ENCODE results near the gene UNKL. TPM values are rescaled to one million over a fixed set of nuclear protein-coding genes. Genes with fewer than 3 reads are reported as not detected.

The UNKL gene
- total RNA-seq, 1 donor from 2014 or later: 6.1 TPM

- no peaks in the 10 kb centered on the region for H3K9me3 Mint-ChIP-seq
- Histone ChIP-seq H3F3A (ENCODE audit: low read depth) (peaks cover 12% of the 10 kb centered on the region), H3K4me3 (peak overlapping the region; percentile 86), H4K20me1 (ENCODE audit: low read depth) (peaks cover 8% of the 10 kb centered on the region), H3K4me2 (peak overlapping the region; percentile 92), H2AFZ (replicated peaks) (no peak overlapping the region), H3K36me3 (no peaks in the 10 kb centered on the region), H3K9ac (peak overlapping the region; percentile 89), H3K27me3 (no peaks in the 10 kb centered on the region), H3K4me1 (peaks cover 5% of the 10 kb centered on the region), H3K27ac (no peak overlapping the region), H3K79me2 (ENCODE audit: low read depth) (peaks cover 30% of the 10 kb centered on the region), H3K9me3 (ENCODE audit: low read depth) (no peaks in the 10 kb centered on the region)
- DNase-seq (ENCODE audit: low spot score): no peak
- H3K27ac Mint-ChIP-seq: peak overlapping the region; percentile 11
- TF ChIP-seq EZH2 (IDR thresholded peaks at IDR 0.05): no peak
- TF ChIP-seq CTCF (IDR thresholded peaks at IDR 0.05): no peak
- no peak for TF ChIP-seq EZH2phosphoT487 (IDR thresholded peaks at IDR 0.05)
- H3K4me3 Mint-ChIP-seq: peak overlapping the region; percentile 94
- no peaks in the 10 kb centered on the region for H3K36me3 Mint-ChIP-seq
- H3K27me3 Mint-ChIP-seq (ENCODE audit: insufficient read depth, low read depth): peaks cover 9% of the 10 kb centered on the region
- peaks cover 8% of the 10 kb centered on the region for H3K4me1 Mint-ChIP-seq
Measured at GRCh38 chr16:1420111-1420539, 5.6 kb upstream of the UNKL start.

DNA sequence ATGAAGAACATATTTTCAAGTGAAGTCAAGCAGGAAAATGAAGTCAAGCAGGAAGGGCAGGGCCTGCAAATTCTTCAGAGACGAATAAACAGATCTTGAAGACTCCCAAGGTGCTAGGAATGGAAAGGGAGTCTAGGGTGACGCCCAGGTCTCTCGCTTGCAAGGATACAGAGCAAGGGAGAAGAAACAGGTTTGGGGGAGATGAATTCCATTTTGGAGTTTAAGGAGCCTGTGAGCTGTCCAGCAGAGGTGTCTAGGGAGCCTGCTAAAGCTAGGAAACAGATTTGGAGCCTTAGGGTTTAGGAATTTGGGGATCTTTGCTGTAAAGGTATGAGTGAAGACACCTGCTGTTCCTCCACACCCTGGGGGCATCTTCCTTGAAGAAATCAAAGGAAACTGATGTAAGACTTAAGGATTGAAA is 2.0 kb upstream of the UNKL start:
- DNase-seq (ENCODE audit: low spot score): no peak

GRCh38 chr16:1413684-1414531 is 596 bp downstream of the UNKL start:
- H3K27me3 ChIP-seq: no peaks in the 10 kb centered on the region
- DNase-seq (ENCODE audit: low spot score): peak; percentile 80
- TF ChIP-seq EZH2 (IDR thresholded peaks at IDR 0.05): peak; percentile 28
- TF ChIP-seq EZH2phosphoT487 (IDR thresholded peaks at IDR 0.05): no peak
- TF ChIP-seq CTCF (IDR thresholded peaks at IDR 0.05): peak; percentile 73
- peak overlapping the region; percentile 88 for H3K4me3 Mint-ChIP-seq
- no peaks in the 10 kb centered on the region for H3K9me3 Mint-ChIP-seq
- H3K4me1 ChIP-seq: no peaks in the 10 kb centered on the region
- peaks cover 30% of the 10 kb centered on the region for H3F3A ChIP-seq (ENCODE audit: low read depth)
- no peaks in the 10 kb centered on the region for H3K36me3 Mint-ChIP-seq
- peak overlapping the region; percentile 97 for H3K4me3 ChIP-seq
- peak overlapping the region; percentile 55 for H3K9ac ChIP-seq
- no peaks in the 10 kb centered on the region for H3K36me3 ChIP-seq
- peaks cover 32% of the 10 kb centered on the region for H3K79me2 ChIP-seq (ENCODE audit: low read depth)
- H4K20me1 ChIP-seq (ENCODE audit: low read depth): peaks cover 19% of the 10 kb centered on the region
- no peak overlapping the region for H3K27ac Mint-ChIP-seq
- H3K4me2 ChIP-seq: peak overlapping the region; percentile 85
- H2AFZ ChIP-seq (replicated peaks): peak overlapping the region; percentile 29
- H3K9me3 ChIP-seq (ENCODE audit: low read depth): no peaks in the 10 kb centered on the region
- peaks cover 13% of the 10 kb centered on the region for H3K4me1 Mint-ChIP-seq
- H3K27me3 Mint-ChIP-seq (ENCODE audit: insufficient read depth, low read depth): peaks cover 11% of the 10 kb centered on the region
- H3K27ac ChIP-seq: no peak overlapping the region

More for the DNA sequence above, 2.0 kb upstream of the UNKL start:
- TF ChIP-seq EZH2phosphoT487 (IDR thresholded peaks at IDR 0.05): no peak
- TF ChIP-seq CTCF (IDR thresholded peaks at IDR 0.05): no peak
- TF ChIP-seq EZH2 (IDR thresholded peaks at IDR 0.05): no peak
- no peak overlapping the region for H3K27ac ChIP-seq
- H3K36me3 Mint-ChIP-seq: no peaks in the 10 kb centered on the region
- peaks cover 17% of the 10 kb centered on the region for H4K20me1 ChIP-seq (ENCODE audit: low read depth)
- H3K4me1 Mint-ChIP-seq: peaks cover 8% of the 10 kb centered on the region
- H3K4me3 Mint-ChIP-seq: peak overlapping the region; percentile 67
- peaks cover 5% of the 10 kb centered on the region for H3K4me1 ChIP-seq
- H3K27ac Mint-ChIP-seq: no peak overlapping the region
- H3K27me3 ChIP-seq: no peaks in the 10 kb centered on the region
- no peaks in the 10 kb centered on the region for H3K9me3 Mint-ChIP-seq
- peaks cover 23% of the 10 kb centered on the region for H3F3A ChIP-seq (ENCODE audit: low read depth)
- H3K4me2 ChIP-seq: no peak overlapping the region
- H3K79me2 ChIP-seq (ENCODE audit: low read depth): peaks cover 36% of the 10 kb centered on the region
- no peaks in the 10 kb centered on the region for H3K9me3 ChIP-seq (ENCODE audit: low read depth)
- H3K9ac ChIP-seq: no peak overlapping the region
- H3K4me3 ChIP-seq: no peak overlapping the region
- peaks cover 12% of the 10 kb centered on the region for H3K27me3 Mint-ChIP-seq (ENCODE audit: insufficient read depth, low read depth)
- no peaks in the 10 kb centered on the region for H3K36me3 ChIP-seq
- H2AFZ ChIP-seq (replicated peaks): no peak overlapping the region

Data from neural progenitor cell (in vitro differentiated cells).